ENCODE data around the gene NINJ1.
"Not testable (repeated sequence)": the region's sequence is repeated elsewhere in the genome, so short reads cannot be mapped to it uniquely, and the experiment has no call there.

Gene NINJ1

GRCh38 chr9:93118863-93119702, 15.0 kb downstream of the NINJ1 start:
- no peak for DNase-seq

GRCh38 chr9:93117924-93118862, 15.9 kb downstream of the NINJ1 start:
- DNase-seq, result no peak

- not testable (repeated sequence) for DNase-seq
Measured at GRCh38 chr9:93117521-93117920, 16.5 kb downstream of the NINJ1 start.

DNA sequence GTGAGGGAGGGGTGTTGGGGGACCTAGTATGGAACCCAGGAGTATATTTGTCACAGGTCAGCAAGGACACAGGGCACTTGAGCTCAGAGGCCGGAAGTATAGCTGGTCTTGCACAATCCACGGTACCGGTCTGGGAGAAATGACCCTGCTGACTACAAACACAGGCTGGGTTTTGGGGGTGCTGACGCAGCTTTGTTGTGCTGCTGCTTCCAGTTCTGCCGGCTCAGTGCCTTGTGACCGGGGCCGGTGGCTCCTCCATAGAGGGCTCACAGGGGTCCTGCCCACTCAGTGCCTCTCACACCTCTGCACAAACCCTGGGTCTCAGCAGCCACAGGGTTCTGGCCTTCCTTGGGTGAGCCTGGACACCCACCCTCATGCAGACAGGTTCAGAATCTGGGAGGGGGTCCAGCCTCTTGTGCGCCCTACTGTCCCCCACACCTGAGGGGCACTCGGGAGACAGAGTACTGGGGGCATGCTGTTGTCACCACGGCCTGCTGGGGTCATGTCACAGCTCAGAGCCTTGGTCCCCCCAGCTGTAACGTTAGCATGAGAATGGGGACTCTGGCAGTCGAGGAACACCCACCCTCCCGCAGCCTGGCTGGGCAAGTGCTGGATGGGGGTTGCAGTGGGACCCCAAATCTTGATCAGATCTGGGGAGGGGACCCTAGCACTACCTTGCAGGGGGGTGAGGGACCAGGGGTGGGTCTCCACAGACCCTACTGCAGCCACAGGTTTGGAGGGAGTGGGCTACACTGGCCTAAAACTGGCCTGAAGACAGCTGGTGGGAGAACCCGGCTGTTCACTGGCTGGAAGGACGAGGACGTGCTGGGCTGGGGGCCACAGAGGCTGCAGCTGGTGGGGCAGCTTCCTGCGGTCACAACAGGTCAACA, 17.7 kb downstream of the NINJ1 start:
- DNase-seq, result no peak

GRCh38 chr9:93115486-93116071, 18.5 kb downstream of the NINJ1 start:
- DNase-seq, result no peak

DNA sequence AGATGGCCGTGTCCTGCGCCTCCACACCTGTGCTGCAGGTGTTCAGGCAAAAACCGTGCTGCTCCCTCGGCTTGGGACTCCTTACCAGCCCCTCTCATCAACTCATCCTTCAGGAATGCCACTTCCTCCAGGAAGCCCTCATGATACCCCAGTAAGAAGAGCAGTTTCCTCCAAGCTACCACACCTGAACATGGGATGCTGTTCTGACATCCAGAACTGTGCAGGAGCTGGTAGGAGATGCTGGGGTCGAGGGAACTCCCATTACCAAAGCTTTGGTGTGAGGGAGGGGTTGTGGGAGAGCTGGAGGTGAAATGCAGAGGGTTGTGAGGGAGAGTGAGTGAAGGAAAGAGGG, 19.1 kb downstream of the NINJ1 start:
- no peak for DNase-seq

DNA sequence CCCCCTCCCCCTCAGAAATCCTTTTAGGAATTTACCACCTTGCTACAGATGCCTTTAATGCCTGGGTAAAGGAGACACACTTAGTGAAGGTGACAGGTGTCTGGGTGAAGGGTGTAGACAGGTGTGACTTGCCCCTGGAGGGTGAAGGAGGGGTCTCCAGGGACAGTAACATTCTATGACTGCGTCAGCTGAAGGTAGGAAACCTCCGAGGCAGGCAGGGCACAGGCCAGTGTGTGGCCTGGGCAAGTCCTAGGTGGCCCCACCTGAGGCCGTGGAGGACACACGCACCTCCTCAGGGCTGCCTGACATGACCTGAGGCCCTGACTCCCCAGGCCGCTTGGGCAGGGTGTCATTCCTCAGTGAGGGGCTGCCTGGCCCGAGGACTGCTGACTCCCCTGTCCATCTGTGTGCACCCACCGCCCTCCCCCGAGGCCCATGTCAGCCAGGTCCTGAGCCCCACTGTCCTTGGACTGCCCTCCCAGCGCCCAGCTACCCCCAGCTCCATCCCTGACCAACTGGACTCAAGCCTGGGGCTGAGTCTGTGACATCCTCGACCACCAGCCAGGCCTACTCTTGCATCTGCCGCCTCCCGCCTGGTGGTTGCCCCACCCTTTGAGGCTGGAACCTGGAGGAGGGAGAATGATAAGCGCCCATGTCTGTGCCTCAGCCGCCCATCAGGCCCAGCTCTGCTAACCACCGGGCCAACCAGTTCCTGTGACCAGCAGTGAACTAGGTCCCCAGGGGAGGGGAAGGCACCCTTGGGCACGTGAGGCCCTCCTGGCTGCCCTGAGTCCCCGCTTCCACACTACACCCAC, 19.7 kb downstream of the NINJ1 start:
- no peak for DNase-seq

- DNase-seq, result no peak
Measured at GRCh38 chr9:93112864-93113389, 21.1 kb downstream of the NINJ1 start.

- DNase-seq, result no peak
Measured at GRCh38 chr9:93112116-93112863, 21.8 kb downstream of the NINJ1 start.

DNA sequence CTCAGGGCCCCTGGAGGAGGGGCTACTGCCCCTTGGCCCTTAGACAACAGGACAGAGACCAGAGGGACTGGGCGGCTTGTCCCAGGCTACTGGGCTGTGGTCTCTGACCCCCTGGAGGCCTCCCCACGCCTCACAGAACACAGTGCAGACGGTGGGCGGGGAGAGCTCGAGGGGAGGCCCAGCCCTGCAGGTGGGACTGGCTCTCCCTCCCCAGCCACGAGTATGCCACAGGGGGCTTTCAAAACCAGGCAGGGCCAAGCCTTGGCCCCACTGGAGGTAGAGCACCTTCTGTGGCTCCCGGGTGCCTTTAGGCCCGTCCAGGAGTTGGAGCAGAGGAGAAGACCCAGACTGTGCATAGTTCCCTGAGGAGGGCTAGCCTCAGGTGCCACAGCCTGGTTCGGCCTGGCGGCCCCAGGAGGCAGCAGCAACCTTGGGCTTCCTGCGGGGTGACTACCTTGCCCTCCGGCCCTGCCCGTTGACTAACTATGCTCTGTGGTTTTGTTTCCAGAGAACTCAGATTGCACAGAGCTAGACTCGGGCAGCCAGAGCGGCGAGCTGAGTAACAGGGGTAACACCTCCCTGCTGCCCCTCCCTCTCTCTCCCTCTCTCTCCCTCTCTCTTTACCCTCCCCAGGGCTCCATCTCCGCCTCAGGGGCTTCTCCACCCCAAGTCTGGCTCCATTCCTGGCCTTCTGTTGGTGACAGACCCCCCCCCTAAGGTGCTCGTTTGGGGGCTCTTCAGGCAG, 22.5 kb downstream of the NINJ1 start:
- DNase-seq, result no peak

DNA sequence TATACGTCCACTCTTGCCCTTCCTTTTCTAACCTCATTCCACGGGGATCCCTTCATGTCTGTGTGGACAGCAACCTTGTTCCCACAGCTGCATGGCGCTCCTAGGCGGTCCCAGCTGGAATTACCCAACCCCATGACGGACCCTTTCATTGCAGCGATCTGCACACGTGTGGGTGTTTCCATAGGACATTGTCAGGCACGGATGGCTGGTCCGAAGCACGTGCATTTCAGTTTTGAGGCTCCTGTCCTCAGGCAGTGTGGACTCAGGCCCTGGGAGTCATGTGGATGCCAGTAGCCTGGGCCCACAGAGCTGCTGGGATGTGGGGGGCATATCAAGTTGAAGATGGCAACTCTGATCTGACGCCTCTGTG, 23.1 kb downstream of the NINJ1 start:
- no peak for DNase-seq

DNA sequence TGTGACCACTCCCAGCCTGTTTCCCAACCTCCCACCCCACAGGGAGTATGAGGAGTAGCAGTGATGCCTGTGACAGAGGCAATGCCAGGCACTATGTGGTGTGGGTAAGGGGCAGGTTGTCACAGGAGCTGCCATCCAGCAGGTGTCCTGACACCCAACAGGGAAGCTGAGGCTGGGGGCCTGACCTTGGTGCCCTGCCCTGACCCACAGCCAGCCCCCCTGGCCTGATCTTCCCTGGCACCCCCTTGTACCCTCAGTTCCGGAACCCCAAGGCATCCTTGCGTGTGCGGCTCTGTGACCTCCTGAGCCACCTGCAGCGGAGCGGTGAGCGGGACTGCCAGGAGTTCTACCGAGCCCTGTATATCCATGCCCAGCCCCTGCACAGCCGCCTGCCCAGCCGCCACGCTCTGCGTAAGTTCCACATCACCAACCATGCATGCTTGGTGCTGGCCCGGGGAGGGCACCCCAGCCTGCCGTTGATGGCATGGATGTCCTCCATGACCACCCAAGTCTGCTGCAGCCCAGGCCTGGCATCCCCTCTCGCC, 23.7 kb downstream of the NINJ1 start:
- DNase-seq, result no peak

- DNase-seq, result peak; percentile 63 to 72
Measured at GRCh38 chr9:93108291-93109041, 25.6 kb downstream of the NINJ1 start.

- DNase-seq, result no peak
Measured at GRCh38 chr9:93107825-93108161, 26.3 kb downstream of the NINJ1 start.

DNA sequence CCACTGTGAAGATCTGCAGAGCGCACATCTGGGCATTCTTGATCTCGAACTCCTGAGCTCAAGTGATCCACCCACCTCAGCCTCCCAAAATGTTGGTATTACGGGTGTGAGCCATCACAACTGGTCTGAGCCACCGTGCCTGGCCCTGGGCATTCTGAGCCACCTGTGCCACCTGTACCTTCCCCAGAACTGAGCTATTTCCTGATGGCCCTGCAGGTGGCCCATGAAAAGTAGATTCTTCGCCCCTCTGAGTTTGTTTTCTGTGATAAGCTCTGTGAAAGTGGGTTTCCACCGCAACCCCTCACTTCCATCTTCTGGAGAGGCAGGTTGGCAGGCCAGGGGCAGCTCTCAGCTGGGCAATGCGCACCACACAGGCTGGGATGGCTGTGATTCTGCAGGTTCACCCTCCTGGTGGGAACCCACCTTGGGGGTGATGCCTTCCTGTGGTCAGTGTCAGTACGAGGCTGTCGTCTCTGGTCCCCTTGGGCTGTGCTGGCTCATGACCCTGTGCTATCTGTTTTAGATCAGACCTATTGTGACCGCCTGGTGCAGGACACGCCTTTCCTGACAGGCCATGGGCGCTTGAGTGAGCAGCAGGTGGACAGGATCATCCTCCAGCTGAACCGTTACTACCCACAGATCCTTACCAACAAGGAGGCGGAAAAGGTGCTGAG, 26.8 kb downstream of the NINJ1 start:
- DNase-seq, result no peak

DNA sequence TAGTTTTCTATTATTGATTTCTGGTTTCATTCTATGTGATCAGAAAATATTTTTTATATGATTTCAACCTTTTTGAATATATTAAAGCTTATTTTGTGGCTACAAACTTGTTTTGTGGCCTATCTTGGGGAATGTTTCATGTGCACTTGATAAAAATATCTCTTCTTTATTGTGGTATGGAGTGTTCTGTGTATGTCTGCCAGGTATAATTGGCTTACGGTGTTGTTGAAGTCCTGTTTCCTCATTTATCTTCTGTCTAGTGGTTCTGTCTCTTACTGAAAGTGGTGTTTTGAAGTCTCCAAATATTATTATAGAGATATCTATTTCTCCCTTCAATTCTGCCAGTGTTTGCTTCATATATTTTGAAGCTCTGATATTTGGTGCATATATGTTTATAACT, 28.4 kb downstream of the NINJ1 start:
- DNase-seq, result no peak

- not testable (repeated sequence) for DNase-seq
Measured at GRCh38 chr9:93101086-93101485, 33.0 kb downstream of the NINJ1 start.

DNA sequence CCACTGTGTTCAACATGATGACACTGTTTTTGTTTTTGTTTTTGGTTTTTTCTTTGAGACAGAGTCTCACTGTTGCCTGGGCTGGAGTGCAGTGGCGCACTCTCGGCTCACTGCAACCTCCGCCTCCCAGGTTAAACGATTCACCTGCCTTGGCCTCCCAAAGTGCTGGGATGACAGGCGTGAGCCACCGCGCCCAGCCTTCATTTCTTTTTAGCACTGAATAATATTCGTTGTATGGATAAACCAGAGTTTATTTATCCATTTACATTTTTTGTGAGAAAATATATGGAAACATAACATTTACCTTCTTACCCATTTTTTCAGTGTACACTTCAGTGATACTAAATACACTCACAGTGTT, 33.8 kb downstream of the NINJ1 start:
- no peak for DNase-seq
